CD8-positive, alpha-beta memory T cell (primary cell): Measurements from ENCODE around the gene TRIM32. TPM values are rescaled to one million over a fixed set of nuclear protein-coding genes. Genes with fewer than 3 reads are reported as not detected.

ENCODE experiments used
- CTCF ChIA-PET: fragments of 350-600 bp; sonication (Branson Sonifier 250); formaldehyde crosslinking; loops from one replicate; lab custom pipeline; 2021; ENCODE audit warnings: antibody characterized with exemption; lab: Charles Lee
- POLR2A ChIA-PET: fragments of 350-600 bp; sonication (Branson Sonifier 250); formaldehyde crosslinking; loops from one replicate; lab custom pipeline; 2021; ENCODE audit warnings: antibody characterized with exemption; lab: Charles Lee
- DNase-seq, 5 donors: peaks; one replicate each; pipeline versions ENCODE4 v3.0.0 to v3.0.0-alpha.2; 2020 to 2022; ENCODE audit warnings: mixed read lengths in 1 of 5
- H3K27ac ChIP-seq: one replicate; pipeline ENCODE4 v1.7.0; 2013; ENCODE audit warnings: low read depth, mild to moderate bottlenecking, low read length, moderate library complexity
- H3K27me3 ChIP-seq: 2 replicates; pipeline ENCODE4 v1.7.0; 2013; ENCODE audit warnings: low read length, mild to moderate bottlenecking; ENCODE audit not compliant: insufficient read depth, poor library complexity, severe bottlenecking
- H3K36me3 ChIP-seq: 2 replicates; pipeline ENCODE4 v1.7.0; 2013; ENCODE audit warnings: mild to moderate bottlenecking, low read length, moderate library complexity; ENCODE audit not compliant: insufficient read depth
- H3K4me1 ChIP-seq: 2 replicates; pipeline ENCODE4 v1.7.0; 2013; ENCODE audit warnings: mild to moderate bottlenecking, low read length, moderate library complexity; ENCODE audit not compliant: insufficient read depth
- H3K4me3 ChIP-seq: 2 replicates; pipeline ENCODE4 v1.7.0; 2013; ENCODE audit warnings: mild to moderate bottlenecking, low read length
- H3K9me3 ChIP-seq: 2 replicates; pipeline ENCODE4 v1.7.0; 2013; ENCODE audit warnings: mild to moderate bottlenecking, low read length
- H3K27ac Mint-ChIP-seq, 8 donors: one replicate each; pipeline ENCODE4 v1.8.0; 2020 to 2021; ENCODE audit warnings: mixed read lengths in 8 of 8, mild to moderate bottlenecking in 6 of 8, inconsistent platforms in 3 of 8, moderate library complexity in 3 of 8
- H3K27me3 Mint-ChIP-seq, 2 donors: one replicate each; pipeline ENCODE4 v1.8.0; 2020 to 2021; ENCODE audit warnings: mixed read lengths in 2 of 2, mild to moderate bottlenecking in 1 of 2, moderate library complexity in 1 of 2
- H3K36me3 Mint-ChIP-seq, 3 donors: one replicate each; pipeline ENCODE4 v1.8.0; 2020 to 2021; ENCODE audit warnings: mixed read lengths in 3 of 3, inconsistent platforms in 1 of 3, mild to moderate bottlenecking in 1 of 3
- H3K4me1 Mint-ChIP-seq, 3 donors: one replicate each; pipeline ENCODE4 v1.8.0; 2020 to 2021; ENCODE audit warnings: mixed read lengths in 3 of 3, inconsistent platforms in 1 of 3, mild to moderate bottlenecking in 1 of 3
- H3K4me3 Mint-ChIP-seq, 7 donors: one replicate each; pipeline ENCODE4 v1.8.0; 2020 to 2021; ENCODE audit warnings: mixed read lengths in 7 of 7, mild to moderate bottlenecking in 6 of 7, moderate library complexity in 4 of 7, inconsistent platforms in 2 of 7
- H3K9me3 Mint-ChIP-seq, 5 donors: one replicate each; pipeline ENCODE4 v1.8.0; 2020 to 2022; ENCODE audit warnings: mixed read lengths in 5 of 5, mild to moderate bottlenecking in 3 of 5, moderate library complexity in 2 of 5, inconsistent platforms in 1 of 5
- polyA plus RNA-seq: library from polyadenylated mRNA; unstranded; fragments of 300-500 nt; fragmentation: Illumina TruSeq; gene quantifications from one replicate; pipeline ENCODE4 v1.2.3, GENCODE V29; 2021
- total RNA-seq, 2 experiments: library from RNA; stranded (reverse); gene quantifications; one replicate each; pipeline ENCODE4 v1.2.3, GENCODE V29; 2021

Gene TRIM32
- total and polyA plus RNA-seq, 3 experiments from 2014 or later, result 11.7 to 14.2 (median 13.3) TPM

DNA sequence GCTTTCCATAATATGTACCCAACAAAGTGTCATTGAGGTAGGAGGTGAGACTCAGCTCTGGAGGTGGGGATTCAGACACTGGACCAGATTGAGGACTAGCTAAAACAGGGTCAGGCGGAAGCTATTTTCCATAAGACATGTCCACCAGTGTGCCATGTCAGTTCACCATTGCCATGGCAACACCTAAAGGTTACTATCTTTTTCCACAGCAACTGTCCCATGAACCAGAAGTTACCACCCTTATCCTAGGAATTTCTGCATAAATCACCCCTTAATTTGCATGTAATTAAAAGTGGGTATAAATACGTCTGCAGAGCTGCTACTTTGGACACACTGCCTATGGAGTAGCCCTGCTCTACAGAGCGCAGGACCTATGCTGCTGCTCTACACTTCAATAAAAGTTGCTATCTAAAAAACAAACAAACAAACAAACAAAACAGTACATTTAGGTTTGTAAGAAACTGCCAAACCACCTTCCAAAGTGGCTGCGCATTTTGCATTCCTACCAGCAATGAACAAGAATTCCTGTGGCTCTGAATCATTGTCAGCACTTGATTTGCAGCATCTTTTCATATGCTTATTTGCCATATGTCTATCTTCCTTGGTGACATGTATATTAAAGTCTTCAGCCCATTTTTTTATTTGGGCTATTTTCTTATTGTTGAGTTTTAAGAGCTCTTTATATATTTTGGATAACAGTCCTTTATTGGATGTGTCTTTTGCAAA, 18.0 kb upstream of the TRIM32 start:
- Mint-ChIP-seq H3K27ac (no peak overlapping the region), H3K4me1 (no peaks in the 10 kb centered on the region), H3K36me3 (peaks cover 1 to 23% (median 3%) of the 10 kb centered on the region in 3 donors), H3K27me3 (peaks cover 0 to 2% of the 10 kb centered on the region in 2 donors), H3K4me3 (no peak overlapping the region), H3K9me3 (peaks cover 0 to 14% (median 6%) of the 10 kb centered on the region in 5 donors)
- CTCF ChIA-PET, result no interaction called here
- Histone ChIP-seq H3K9me3 (peaks cover 4% of the 10 kb centered on the region), H3K27ac (no peak overlapping the region), H3K36me3 (no peaks in the 10 kb centered on the region), H3K27me3 (no peaks in the 10 kb centered on the region), H3K4me1 (no peaks in the 10 kb centered on the region), H3K4me3 (no peak overlapping the region)
- no peak for DNase-seq
- POLR2A ChIA-PET, result no interaction called here

DNA sequence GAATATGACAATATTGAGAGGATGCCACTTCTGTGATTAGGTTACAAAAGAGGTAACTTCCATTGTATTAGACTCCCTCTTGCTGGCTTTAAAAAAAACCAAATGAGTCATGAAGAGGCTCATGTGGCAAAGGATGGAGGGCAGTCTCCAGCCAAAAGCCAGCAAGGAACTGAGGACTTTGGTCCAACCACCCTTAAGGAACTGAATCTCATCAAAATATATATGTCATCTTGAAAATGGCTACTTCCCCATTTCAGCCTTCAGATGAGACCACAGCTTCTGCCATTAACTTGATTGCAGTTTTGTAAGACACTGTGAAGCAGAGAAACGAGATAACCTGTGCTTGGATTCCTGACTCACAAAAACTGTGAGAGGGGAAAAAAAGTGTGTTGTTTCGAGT, 15.5 kb upstream of the TRIM32 start:
- Mint-ChIP-seq H3K27ac (no peak overlapping the region), H3K27me3 (peaks cover 0 to 5% of the 10 kb centered on the region in 2 donors), H3K4me1 (no peaks in the 10 kb centered on the region), H3K36me3 (peaks cover 5 to 30% (median 8%) of the 10 kb centered on the region in 3 donors), H3K4me3 (no peak overlapping the region), H3K9me3 (peaks cover 7 to 17% (median 9%) of the 10 kb centered on the region in 5 donors)
- Histone ChIP-seq H3K36me3 (no peaks in the 10 kb centered on the region), H3K9me3 (peaks cover 4% of the 10 kb centered on the region), H3K4me1 (no peaks in the 10 kb centered on the region), H3K27ac (no peak overlapping the region), H3K27me3 (no peaks in the 10 kb centered on the region), H3K4me3 (no peak overlapping the region)
- POLR2A ChIA-PET, result interaction anchor here (0.6 kb wide), 1 partner anchor 15 kb away, joined by 3 read pairs; the partner anchor contains the start of gene TRIM32
- no peak for DNase-seq
- CTCF ChIA-PET, result no interaction called here

GRCh38 chr9:116673375-116673774, 13.7 kb upstream of the TRIM32 start:
- no peak overlapping the region for H3K27ac ChIP-seq
- peaks cover 5 to 34% (median 8%) of the 10 kb centered on the region in 3 donors for H3K36me3 Mint-ChIP-seq
- H3K27me3 ChIP-seq, result no peaks in the 10 kb centered on the region
- no peak overlapping the region for H3K4me3 ChIP-seq
- peaks cover 7 to 17% (median 9%) of the 10 kb centered on the region in 5 donors for H3K9me3 Mint-ChIP-seq
- ChIA-PET POLR2A (no interaction called here), CTCF (interaction anchor here (1.3 kb wide), 1 partner anchor 10 kb away, joined by 3 read pairs; no protein-coding TSS in a partner anchor)
- peaks cover 3 to 5% of the 10 kb centered on the region in 2 donors for H3K27me3 Mint-ChIP-seq
- no peaks in the 10 kb centered on the region for H3K4me1 Mint-ChIP-seq
- DNase-seq, result no peak
- H3K4me1 ChIP-seq, result no peaks in the 10 kb centered on the region
- H3K36me3 ChIP-seq, result no peaks in the 10 kb centered on the region
- peaks cover 4% of the 10 kb centered on the region for H3K9me3 ChIP-seq
- no peak overlapping the region for H3K4me3 Mint-ChIP-seq
- H3K27ac Mint-ChIP-seq, result no peak overlapping the region

DNA sequence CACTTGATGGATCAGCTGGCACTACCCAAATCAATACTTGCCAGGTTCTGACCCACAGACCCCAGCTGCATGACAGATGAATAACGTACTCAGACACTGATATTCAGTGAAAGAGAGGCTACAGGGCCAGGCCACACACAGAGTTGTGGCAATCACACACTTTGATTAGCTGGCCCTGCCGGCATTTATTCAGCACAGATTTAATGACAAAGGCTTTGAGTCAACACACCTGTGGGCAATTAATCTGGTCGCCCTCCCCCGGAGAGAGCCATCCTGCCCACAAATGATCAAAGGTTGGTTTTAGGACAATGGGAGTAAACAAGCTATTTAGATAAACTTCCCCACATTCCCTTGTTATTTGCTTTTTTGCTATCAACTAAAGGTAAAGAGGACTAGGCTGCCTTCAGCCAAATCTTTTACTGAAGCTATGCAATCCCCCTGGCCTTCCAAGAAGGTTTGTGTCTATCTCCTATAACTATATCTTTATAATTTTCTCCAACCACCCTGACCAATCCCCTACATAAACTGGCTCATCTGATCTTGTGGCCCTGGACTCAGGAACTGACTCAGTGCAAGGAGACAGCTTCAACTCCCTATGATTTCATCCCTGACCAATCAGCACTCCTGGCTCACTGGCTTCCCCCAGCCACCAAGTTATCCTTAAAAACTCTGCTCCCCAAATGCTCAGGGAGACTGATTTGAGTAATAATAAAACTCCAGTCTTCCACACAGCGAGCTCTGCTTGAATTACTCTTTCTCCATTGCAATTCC, 12.7 kb upstream of the TRIM32 start:
- ChIA-PET POLR2A (no interaction called here), CTCF (interaction anchor here (1.3 kb wide), 1 partner anchor 11 kb away, joined by 3 read pairs; no protein-coding TSS in a partner anchor)
- Histone ChIP-seq H3K4me3 (no peak overlapping the region), H3K36me3 (no peaks in the 10 kb centered on the region), H3K4me1 (no peaks in the 10 kb centered on the region), H3K27ac (no peak overlapping the region), H3K9me3 (peaks cover 4% of the 10 kb centered on the region), H3K27me3 (no peaks in the 10 kb centered on the region)
- no peak overlapping the region for H3K4me3 Mint-ChIP-seq
- H3K27me3 Mint-ChIP-seq, result peaks cover 2 to 4% of the 10 kb centered on the region in 2 donors
- H3K36me3 Mint-ChIP-seq, result peaks cover 5 to 34% (median 8%) of the 10 kb centered on the region in 3 donors
- no peaks in the 10 kb centered on the region for H3K4me1 Mint-ChIP-seq
- peaks cover 7 to 17% (median 9%) of the 10 kb centered on the region in 5 donors for H3K9me3 Mint-ChIP-seq
- no peak overlapping the region for H3K27ac Mint-ChIP-seq
- no peak for DNase-seq

DNA sequence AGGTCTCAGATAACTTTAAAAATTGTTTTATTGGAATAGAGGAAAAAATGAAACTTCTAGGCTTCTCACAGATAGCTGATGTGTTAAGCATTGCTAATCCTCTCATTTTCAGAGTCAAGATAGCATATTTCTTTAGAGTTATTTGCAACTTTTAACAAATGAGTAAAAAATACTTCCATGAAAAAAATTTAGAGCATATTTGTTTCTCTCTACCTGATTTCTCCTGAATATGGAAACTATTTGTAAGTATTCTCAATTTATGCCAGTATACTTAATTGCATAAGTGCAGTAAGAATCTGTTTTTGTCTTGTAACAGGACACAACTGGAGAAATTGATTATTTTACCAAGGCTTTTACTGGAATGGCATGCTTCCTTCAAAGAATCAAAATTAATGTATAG, 3.6 kb upstream of the TRIM32 start:
- H3K36me3 ChIP-seq, result no peaks in the 10 kb centered on the region
- Mint-ChIP-seq H3K27ac (no peak overlapping the region), H3K9me3 (peaks cover 0 to 2% (median 0%) of the 10 kb centered on the region in 5 donors), H3K27me3 (no peaks in the 10 kb centered on the region), H3K4me3 (no peak overlapping the region), H3K36me3 (peaks cover 0 to 3% (median 0%) of the 10 kb centered on the region in 3 donors), H3K4me1 (peaks cover 27 to 39% (median 35%) of the 10 kb centered on the region in 3 donors)
- no peak overlapping the region for H3K27ac ChIP-seq
- ChIA-PET CTCF (no interaction called here), POLR2A (no interaction called here)
- H3K4me1 ChIP-seq, result peaks cover 25% of the 10 kb centered on the region
- H3K4me3 ChIP-seq, result no peak overlapping the region
- H3K9me3 ChIP-seq, result no peaks in the 10 kb centered on the region
- H3K27me3 ChIP-seq, result no peaks in the 10 kb centered on the region
- DNase-seq, result no peak

GRCh38 chr9:116685166-116685565, 1.9 kb upstream of the TRIM32 start:
- peaks cover 0 to 2% (median 0%) of the 10 kb centered on the region in 5 donors for H3K9me3 Mint-ChIP-seq
- peak overlapping the region in 3 of 8 donors; percentile 15 to 85 (median 29) for H3K27ac Mint-ChIP-seq
- Histone ChIP-seq H3K27me3 (no peaks in the 10 kb centered on the region), H3K27ac (no peak overlapping the region), H3K9me3 (no peaks in the 10 kb centered on the region), H3K36me3 (no peaks in the 10 kb centered on the region), H3K4me1 (peaks cover 41% of the 10 kb centered on the region), H3K4me3 (no peak overlapping the region)
- H3K4me3 Mint-ChIP-seq, result peak overlapping the region in 3 of 7 donors; percentile 30 to 91 (median 54)
- CTCF ChIA-PET, result no interaction called here
- DNase-seq, result no peak
- peaks cover 0 to 3% (median 0%) of the 10 kb centered on the region in 3 donors for H3K36me3 Mint-ChIP-seq
- H3K4me1 Mint-ChIP-seq, result peaks cover 39 to 55% (median 51%) of the 10 kb centered on the region in 3 donors
- POLR2A ChIA-PET, result no interaction called here
- H3K27me3 Mint-ChIP-seq, result no peaks in the 10 kb centered on the region

DNA sequence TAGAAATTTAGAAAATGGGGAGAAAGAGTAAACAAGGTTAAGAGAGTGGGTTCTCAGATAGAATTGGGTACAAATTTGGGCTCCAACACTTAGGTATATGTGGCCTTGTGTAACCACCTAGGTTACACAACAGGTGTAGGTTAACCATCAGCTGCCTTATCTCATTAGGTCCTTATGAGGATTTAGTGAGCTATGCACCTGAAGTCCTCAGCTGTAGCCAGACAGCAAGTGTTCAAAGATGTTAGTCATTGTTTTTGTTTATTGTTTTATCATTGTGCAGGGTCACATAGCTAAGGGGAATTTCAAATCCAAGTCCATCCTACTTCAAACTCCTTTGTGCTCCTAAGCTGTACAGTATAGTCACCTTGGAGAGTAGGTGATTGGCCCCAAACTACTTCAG, 970 bp upstream of the TRIM32 start:
- POLR2A ChIA-PET, result interaction anchor here (1.5 kb wide), 1 partner anchor 13 kb away, joined by 4 read pairs; no protein-coding TSS in a partner anchor

More for the DNA sequence above, 970 bp upstream of the TRIM32 start:
- Mint-ChIP-seq H3K4me3 (peak overlapping the region; percentile 88 to 96 (median 91)), H3K27me3 (no peaks in the 10 kb centered on the region), H3K36me3 (peaks cover 0 to 3% (median 0%) of the 10 kb centered on the region in 3 donors), H3K4me1 (peaks cover 45 to 65% (median 61%) of the 10 kb centered on the region in 3 donors), H3K9me3 (peaks cover 0 to 2% (median 0%) of the 10 kb centered on the region in 5 donors), H3K27ac (peak overlapping the region; percentile 26 to 96 (median 88))
- H3K27ac ChIP-seq, result no peak overlapping the region
- no peaks in the 10 kb centered on the region for H3K36me3 ChIP-seq
- peak overlapping the region; percentile 59 for H3K4me3 ChIP-seq
- no peaks in the 10 kb centered on the region for H3K9me3 ChIP-seq
- DNase-seq, result no peak
- CTCF ChIA-PET, result interaction anchor here (1.1 kb wide), 1 partner anchor 10 kb away, joined by 3 read pairs; no protein-coding TSS in a partner anchor
- peaks cover 44% of the 10 kb centered on the region for H3K4me1 ChIP-seq
- H3K27me3 ChIP-seq, result no peaks in the 10 kb centered on the region
